ENCODE data around the gene DHCR7. TPM values are rescaled to one million over a fixed set of nuclear protein-coding genes. Genes with fewer than 3 reads are reported as not detected.

The DHCR7 gene
- total and polyA plus RNA-seq, 7 donors: 4.9 to 15.1 (median 8.4) TPM

GRCh38 chr11:71391796-71392195, 56.4 kb downstream of the DHCR7 start:
- intact Hi-C loops (cut with DNase I): no loop called here
- ATAC-seq: no peak

GRCh38 chr11:71391352-71391751, 56.8 kb downstream of the DHCR7 start:
- Histone ChIP-seq H3K4me1 (no peaks in the 10 kb centered on the region), H3K27me3 (ENCODE audit: insufficient read depth in 3 of 3, low read length in 2 of 3) (peaks cover 0 to 28% (median 10%) of the 10 kb centered on the region in 3 donors), H3K4me3 (no peak overlapping the region), H3K9me3 (no peaks in the 10 kb centered on the region), H3K27ac (no peak overlapping the region), H3K36me3 (ENCODE audit: insufficient read depth in 1 of 2, low read depth in 1 of 2) (no peaks in the 10 kb centered on the region)
- 39 to 49% (median 48%) methylated on average over 5 of the region's 5 CpGs for WGBS, 3 donors
- ATAC-seq: no peak
- intact Hi-C loops (cut with DNase I): no loop called here
- DNase-seq: no peak
- TF ChIP-seq CTCF (IDR thresholded peaks at IDR 0.05): no peak

More at GRCh38 chr11:71391796-71392195, 56.4 kb downstream of the DHCR7 start:
- no peak for TF ChIP-seq CTCF (IDR thresholded peaks at IDR 0.05)
- Histone ChIP-seq H3K36me3 (ENCODE audit: insufficient read depth in 1 of 2, low read depth in 1 of 2) (no peaks in the 10 kb centered on the region), H3K27me3 (ENCODE audit: insufficient read depth in 3 of 3, low read length in 2 of 3) (peaks cover 0 to 28% (median 10%) of the 10 kb centered on the region in 3 donors), H3K4me3 (no peak overlapping the region), H3K27ac (no peak overlapping the region), H3K4me1 (no peaks in the 10 kb centered on the region), H3K9me3 (no peaks in the 10 kb centered on the region)
- DNase-seq: no peak
- WGBS, 3 donors: 12 to 40% (median 18%) methylated on average over 8 of the region's 8 CpGs

- DNase-seq: no peak
- Histone ChIP-seq H3K4me3 (no peak overlapping the region), H3K36me3 (ENCODE audit: insufficient read depth in 1 of 2, low read depth in 1 of 2) (no peaks in the 10 kb centered on the region), H3K9me3 (no peaks in the 10 kb centered on the region), H3K27me3 (ENCODE audit: insufficient read depth in 3 of 3, low read length in 2 of 3) (peaks cover 0 to 32% (median 3%) of the 10 kb centered on the region in 3 donors), H3K27ac (no peak overlapping the region), H3K4me1 (no peaks in the 10 kb centered on the region)
- no peak for TF ChIP-seq CTCF (IDR thresholded peaks at IDR 0.05)
- ATAC-seq: no peak
- intact Hi-C loops (cut with DNase I): no loop called here
- WGBS, 3 donors: 84 to 88% (median 87%) methylated on average over 7 of the region's 7 CpGs
Observed at GRCh38 chr11:71388637-71389235, 59.5 kb downstream of the DHCR7 start.

- no peak overlapping the region for H3K27ac ChIP-seq
- no peak for DNase-seq
- TF ChIP-seq CTCF (IDR thresholded peaks at IDR 0.05): no peak
- H3K4me3 ChIP-seq: no peak overlapping the region
- peaks cover 0 to 24% (median 5%) of the 10 kb centered on the region in 3 donors for H3K27me3 ChIP-seq (ENCODE audit: insufficient read depth in 3 of 3, low read length in 2 of 3)
- no peak for ATAC-seq
- WGBS, 3 donors: 90 to 96% (median 90%) methylated on average over 23 of the region's 23 CpGs
- no peaks in the 10 kb centered on the region for H3K36me3 ChIP-seq (ENCODE audit: insufficient read depth in 1 of 2, low read depth in 1 of 2)
- H3K9me3 ChIP-seq: no peaks in the 10 kb centered on the region
- intact Hi-C loops (cut with DNase I): no loop called here
- H3K4me1 ChIP-seq: no peaks in the 10 kb centered on the region
Observed at GRCh38 chr11:71387784-71388636, 60.2 kb downstream of the DHCR7 start.

Data from psoas muscle (tissue), 8 donors.